H1 (cell line): Measurements from ENCODE around the gene BIRC2. TPM values are rescaled to one million over a fixed set of nuclear protein-coding genes. Genes with fewer than 3 reads are reported as not detected.

Experiments
- polyA plus RNA-seq, 7 experiments: library from polyadenylated mRNA; depleted of rRNA in 3 of 7; stranded (reverse) in 5 of 7; unstranded in 2 of 7; fragments of >200 nt in 5 of 7; fragments of 200-250 nt in 2 of 7; gene quantifications; 1 replicate in 5 of 7; 2 replicates in 1 of 7; 4 replicates in 1 of 7; pipeline versions ENCODE4 v1.2.1 to v1.2.3, GENCODE V29; 2011 to 2013; ENCODE audit warnings: missing spikeins in 2 of 7, mixed read lengths in 2 of 7
- total RNA-seq: library from RNA; stranded (reverse); fragmentation: NEBNext Ultra II Directional; extraction: Animal tissue kit (Norgen Biotek cat#: 25700); gene quantifications from 2 replicates; pipeline ENCODE4 v1.2.1, GENCODE V29; 2021
- TF ChIP-seq, protein P1 (sequence below): IDR thresholded peaks from 2 replicates; pipeline ENCODE4 v1.6.1; 2012; ENCODE audit warnings: inconsistent platforms

The BIRC2 gene
- total and polyA plus RNA-seq, 2 of the 8 experiments (the other 6 are each of a cell fraction or from before 2014, with no cell fraction given) = 18.4 to 24.7 TPM

DNA sequence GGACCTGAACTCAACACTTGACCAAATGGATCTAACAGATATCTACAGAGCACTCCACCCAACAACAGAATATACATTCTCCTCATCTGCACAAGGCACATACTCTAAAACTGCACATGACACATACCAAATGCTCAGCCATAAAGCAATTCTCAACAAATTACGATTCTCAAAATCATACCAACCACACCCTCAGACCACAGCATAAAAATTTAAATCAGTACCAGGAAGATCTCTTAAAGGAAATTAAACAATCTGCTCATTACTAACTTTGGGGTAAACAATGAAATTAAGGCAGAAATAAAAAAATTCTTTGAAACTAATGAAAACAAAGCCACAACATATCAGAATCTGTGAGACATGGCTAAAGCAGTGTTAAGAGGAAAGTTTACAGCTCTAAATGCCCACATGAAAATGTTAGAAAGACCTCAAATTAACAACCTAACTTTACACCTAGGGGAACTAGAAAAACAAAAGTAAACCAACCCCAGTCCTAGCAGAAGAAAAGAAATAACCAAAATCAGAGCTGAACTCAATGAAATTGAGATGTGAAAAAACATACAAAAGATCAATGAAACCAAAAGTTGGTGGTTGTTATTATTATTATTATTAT is 68.4 kb downstream of the BIRC2 start (continued):
- TF ChIP-seq, protein P1, sequence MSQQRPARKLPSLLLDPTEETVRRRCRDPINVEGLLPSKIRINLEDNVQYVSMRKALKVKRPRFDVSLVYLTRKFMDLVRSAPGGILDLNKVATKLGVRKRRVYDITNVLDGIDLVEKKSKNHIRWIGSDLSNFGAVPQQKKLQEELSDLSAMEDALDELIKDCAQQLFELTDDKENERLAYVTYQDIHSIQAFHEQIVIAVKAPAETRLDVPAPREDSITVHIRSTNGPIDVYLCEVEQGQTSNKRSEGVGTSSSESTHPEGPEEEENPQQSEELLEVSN = no peak
